ENCODE measurements around the gene MIA2. TPM values are rescaled to one million over a fixed set of nuclear protein-coding genes. Genes with fewer than 3 reads are reported as not detected.

MIA2 gene
- total and polyA plus RNA-seq, 9 of the 15 experiments (the other 6 are each of a cell fraction or from before 2014, with no cell fraction given), result 6.0 to 21.8 (median 12.8) TPM

DNA sequence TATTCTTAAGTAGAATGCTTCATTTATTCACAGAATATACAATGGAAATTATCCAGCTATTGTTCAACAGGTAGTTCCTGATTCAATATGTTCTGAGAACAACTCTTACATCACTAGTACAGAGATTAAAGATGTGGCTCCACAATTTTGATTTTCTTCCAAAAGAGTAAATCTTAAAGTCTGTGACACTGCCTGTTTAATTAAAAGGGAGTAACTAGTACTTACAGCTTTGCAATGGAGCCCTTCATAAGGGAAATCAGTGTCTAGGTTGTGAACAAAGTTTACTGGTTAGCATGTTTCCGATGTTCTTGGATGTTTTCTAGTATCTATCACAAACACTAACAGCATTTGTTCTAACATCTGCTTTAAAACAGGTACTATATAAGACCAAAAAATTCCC, 30.8 kb downstream of the MIA2 start:
- TF ChIP-seq CBX8 (IDR thresholded peaks at IDR 0.05; ENCODE audit: borderline replicate concordance, extremely low read depth, low read depth, low read length, poor library complexity, severe bottlenecking), result no peak
- TF ChIP-seq SMARCE1 (IDR thresholded peaks at IDR 0.05), result no peak
- TF ChIP-seq ZNF3 (CRISPR knock-in tag; IDR thresholded peaks at IDR 0.05), result no peak
- TF ChIP-seq, protein P1, sequence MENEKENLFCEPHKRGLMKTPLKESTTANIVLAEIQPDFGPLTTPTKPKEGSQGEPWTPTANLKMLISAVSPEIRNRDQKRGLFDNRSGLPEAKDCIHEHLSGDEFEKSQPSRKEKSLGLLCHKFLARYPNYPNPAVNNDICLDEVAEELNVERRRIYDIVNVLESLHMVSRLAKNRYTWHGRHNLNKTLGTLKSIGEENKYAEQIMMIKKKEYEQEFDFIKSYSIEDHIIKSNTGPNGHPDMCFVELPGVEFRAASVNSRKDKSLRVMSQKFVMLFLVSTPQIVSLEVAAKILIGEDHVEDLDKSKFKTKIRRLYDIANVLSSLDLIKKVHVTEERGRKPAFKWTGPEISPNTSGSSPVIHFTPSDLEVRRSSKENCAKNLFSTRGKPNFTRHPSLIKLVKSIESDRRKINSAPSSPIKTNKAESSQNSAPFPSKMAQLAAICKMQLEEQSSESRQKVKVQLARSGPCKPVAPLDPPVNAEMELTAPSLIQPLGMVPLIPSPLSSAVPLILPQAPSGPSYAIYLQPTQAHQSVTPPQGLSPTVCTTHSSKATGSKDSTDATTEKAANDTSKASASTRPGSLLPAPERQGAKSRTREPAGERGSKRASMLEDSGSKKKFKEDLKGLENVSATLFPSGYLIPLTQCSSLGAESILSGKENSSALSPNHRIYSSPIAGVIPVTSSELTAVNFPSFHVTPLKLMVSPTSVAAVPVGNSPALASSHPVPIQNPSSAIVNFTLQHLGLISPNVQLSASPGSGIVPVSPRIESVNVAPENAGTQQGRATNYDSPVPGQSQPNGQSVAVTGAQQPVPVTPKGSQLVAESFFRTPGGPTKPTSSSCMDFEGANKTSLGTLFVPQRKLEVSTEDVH (IDR thresholded peaks at IDR 0.05; ENCODE audit: low read depth, partially characterized antibody), result no peak
- TF ChIP-seq MED1 (CRISPR knock-in tag; IDR thresholded peaks at IDR 0.05; ENCODE audit: borderline replicate concordance), result no peak
- TF ChIP-seq FOXA3 (CRISPR knock-in tag; conservative IDR thresholded peaks at IDR 0.05 in 1 of 2, IDR thresholded peaks at IDR 0.05 in 1 of 2), result no peak
- TF ChIP-seq, protein P2, sequence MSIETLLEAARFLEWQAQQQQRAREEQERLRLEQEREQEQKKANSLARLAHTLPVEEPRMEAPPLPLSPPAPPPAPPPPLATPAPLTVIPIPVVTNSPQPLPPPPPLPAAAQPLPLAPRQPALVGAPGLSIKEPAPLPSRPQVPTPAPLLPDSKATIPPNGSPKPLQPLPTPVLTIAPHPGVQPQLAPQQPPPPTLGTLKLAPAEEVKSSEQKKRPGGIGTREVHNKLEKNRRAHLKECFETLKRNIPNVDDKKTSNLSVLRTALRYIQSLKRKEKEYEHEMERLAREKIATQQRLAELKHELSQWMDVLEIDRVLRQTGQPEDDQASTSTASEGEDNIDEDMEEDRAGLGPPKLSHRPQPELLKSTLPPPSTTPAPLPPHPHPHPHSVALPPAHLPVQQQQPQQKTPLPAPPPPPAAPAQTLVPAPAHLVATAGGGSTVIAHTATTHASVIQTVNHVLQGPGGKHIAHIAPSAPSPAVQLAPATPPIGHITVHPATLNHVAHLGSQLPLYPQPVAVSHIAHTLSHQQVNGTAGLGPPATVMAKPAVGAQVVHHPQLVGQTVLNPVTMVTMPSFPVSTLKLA (conservative IDR thresholded peaks at IDR 0.05), result no peak
- TF ChIP-seq SMAD1 (IDR thresholded peaks at IDR 0.05; ENCODE audit: low read depth, low read length, partially characterized antibody), result no peak
- no peak for TF ChIP-seq YBX1 (IDR thresholded peaks at IDR 0.05)
- TF ChIP-seq MBD2 (IDR thresholded peaks at IDR 0.05; ENCODE audit: borderline replicate concordance, low read depth), result no peak
- TF ChIP-seq TOE1 (IDR thresholded peaks at IDR 0.05; ENCODE audit: borderline replicate concordance), result no peak
- no peak for TF ChIP-seq TOE1 (CRISPR knock-in tag; IDR thresholded peaks at IDR 0.05; ENCODE audit: borderline replicate concordance, low read depth)
- no peak for TF ChIP-seq SMARCA4 (IDR thresholded peaks at IDR 0.05)
- TF ChIP-seq, protein P3, sequence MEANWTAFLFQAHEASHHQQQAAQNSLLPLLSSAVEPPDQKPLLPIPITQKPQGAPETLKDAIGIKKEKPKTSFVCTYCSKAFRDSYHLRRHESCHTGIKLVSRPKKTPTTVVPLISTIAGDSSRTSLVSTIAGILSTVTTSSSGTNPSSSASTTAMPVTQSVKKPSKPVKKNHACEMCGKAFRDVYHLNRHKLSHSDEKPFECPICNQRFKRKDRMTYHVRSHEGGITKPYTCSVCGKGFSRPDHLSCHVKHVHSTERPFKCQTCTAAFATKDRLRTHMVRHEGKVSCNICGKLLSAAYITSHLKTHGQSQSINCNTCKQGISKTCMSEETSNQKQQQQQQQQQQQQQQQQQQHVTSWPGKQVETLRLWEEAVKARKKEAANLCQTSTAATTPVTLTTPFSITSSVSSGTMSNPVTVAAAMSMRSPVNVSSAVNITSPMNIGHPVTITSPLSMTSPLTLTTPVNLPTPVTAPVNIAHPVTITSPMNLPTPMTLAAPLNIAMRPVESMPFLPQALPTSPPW (CRISPR knock-in tag; IDR thresholded peaks at IDR 0.05), result no peak
- no peak for TF ChIP-seq ZNF24 (IDR thresholded peaks at IDR 0.05)
- TF ChIP-seq ZNF12 (CRISPR knock-in tag; IDR thresholded peaks at IDR 0.05), result no peak
- TF ChIP-seq CBX2 (IDR thresholded peaks at IDR 0.05; ENCODE audit: insufficient read depth, low read length, poor library complexity, severe bottlenecking), result no peak
- no peak for TF ChIP-seq TCFL5 (CRISPR knock-in tag; conservative IDR thresholded peaks at IDR 0.05)
- Histone ChIP-seq H3K9ac (ENCODE audit: insufficient read depth in 1 of 2, low read depth in 2 of 2, low read length in 2 of 2) (no peak overlapping the region), H3K27me3 (ENCODE audit: control insufficient read depth in 2 of 2, insufficient read depth in 2 of 2, low read length in 2 of 2) (no peaks in the 10 kb centered on the region), H3K4me3 (no peak overlapping the region), H3K9me1 (ENCODE audit: control insufficient read depth, insufficient read depth, low read length) (no peaks in the 10 kb centered on the region), H3K36me3 (ENCODE audit: control insufficient read depth, insufficient read depth, low read length) (no peaks in the 10 kb centered on the region), H3K4me2 (ENCODE audit: insufficient read depth, low read length) (no peak overlapping the region), H3K4me1 (replicated peaks in 1 of 2; ENCODE audit: control insufficient read depth in 2 of 2, insufficient read depth in 2 of 2, low read length in 2 of 2) (peaks cover 11 to 15% of the 10 kb centered on the region in 2 experiments; a peak in 4 of 5 replicates), H2AFZ (ENCODE audit: low read depth, low read length) (no peak overlapping the region), H3K79me2 (ENCODE audit: control insufficient read depth, insufficient read depth, low read length) (peaks cover 31% of the 10 kb centered on the region), H3K27ac (ENCODE audit: extremely low read depth, low read depth, low read length) (no peak overlapping the region), H4K20me1 (replicated peaks; ENCODE audit: control insufficient read depth, insufficient read depth, low read length) (no peaks in the 10 kb centered on the region), H3K9me3 (replicated peaks; ENCODE audit: control insufficient read depth, insufficient read depth, low read depth, low read length) (0 out of 2 replicates have a peak, but pooled peaks cover 2% of the 10 kb centered on the region)
- no TSS peak for BruUV-seq (replicated peaks)
- intact Hi-C loops (cut with micrococcal nuclease), result loop anchor here (10.0 kb wide), 1 partner anchor 90 kb away; the partner anchor contains the start of genes PNN and TRAPPC6B
- POLR2A ChIA-PET, result no interaction called here
- FAIRE-seq, result no peak
- DNase-seq (ENCODE audit: extremely low read depth in 1 of 4, low spot score in 3 of 4), result no peak
- in situ Hi-C loops (cut with MboI), result no loop called here
- no peak for ATAC-seq
- WGBS (ENCODE audit: insufficient coverage, low coverage, missing lambda C conversion rate), result 91% methylated on average over 1 of the region's 1 CpG
- CTCF ChIA-PET (ENCODE audit: low intra/inter-chr PET ratio), result no interaction called here
